Astrocyte of the cerebellum (primary cell): ENCODE data around the gene HTRA3.

ENCODE experiments used
- DNase-seq: peaks from one replicate; pipeline ENCODE4 v3.0.0-alpha.2; 2011; ENCODE audit warnings: low read depth
- H3K4me3 ChIP-seq: 2 replicates; pipeline ENCODE4 v1.5.1; 2011; ENCODE audit warnings: mild to moderate bottlenecking, low read depth, low read length, moderate library complexity
- CTCF ChIP-seq: IDR thresholded peaks from 2 replicates; pipeline ENCODE4 v1.5.1; 2012; ENCODE audit warnings: low read length, low read depth, moderate library complexity, mild to moderate bottlenecking; ENCODE audit errors: missing control alignments
- in situ Hi-C: cut with HindIII; loops from 2 replicates; pipeline ENCODE4 v1.10.0; 2017; ENCODE audit warnings: low sequenced_read_pairs

HTRA3 gene

GRCh38 chr4:8245884-8246833, 23.4 kb upstream of the HTRA3 start:
- no peak for DNase-seq
- in situ Hi-C loops = no loop called here
- no peak overlapping the region for H3K4me3 ChIP-seq
- TF ChIP-seq CTCF = no peak

- no peak overlapping the region for H3K4me3 ChIP-seq
- in situ Hi-C loops = no loop called here
- TF ChIP-seq CTCF = no peak
- no peak for DNase-seq
Measured at GRCh38 chr4:8247047-8247930, 22.3 kb upstream of the HTRA3 start.

GRCh38 chr4:8248091-8248490, 21.5 kb upstream of the HTRA3 start:
- in situ Hi-C loops = no loop called here
- no peak overlapping the region for H3K4me3 ChIP-seq
- no peak for DNase-seq
- no peak for TF ChIP-seq CTCF

- TF ChIP-seq CTCF = no peak
- no peak for DNase-seq
- in situ Hi-C loops = loop anchor here (5.0 kb wide), 1 partner anchor 157 kb away; no protein-coding TSS in a partner anchor
- H3K4me3 ChIP-seq = no peak overlapping the region
Measured at GRCh38 chr4:8250227-8250626, 19.3 kb upstream of the HTRA3 start.

- DNase-seq = no peak
- in situ Hi-C loops = loop anchor here (5.0 kb wide), 1 partner anchor 157 kb away; no protein-coding TSS in a partner anchor
- H3K4me3 ChIP-seq = no peak overlapping the region
- TF ChIP-seq CTCF = no peak
Measured at GRCh38 chr4:8250637-8251036, 18.9 kb upstream of the HTRA3 start.
